PC-9 (cell line): ENCODE data around the gene DES.

Experiments used
- CTCF ChIP-seq: fragments of 200-600 bp; sonication (generic); conservative IDR thresholded peaks from 2 replicates; pipeline ENCODE4 v1.6.1; 2017; ENCODE audit warnings: mixed run types, antibody characterized with exemption, mild to moderate bottlenecking, moderate library complexity
- EZH2 ChIP-seq: fragments of 200-600 bp; sonication (generic); IDR thresholded peaks from 2 replicates; pipeline ENCODE4 v1.8.0; 2017; ENCODE audit warnings: antibody characterized with exemption, low read depth

DNA sequence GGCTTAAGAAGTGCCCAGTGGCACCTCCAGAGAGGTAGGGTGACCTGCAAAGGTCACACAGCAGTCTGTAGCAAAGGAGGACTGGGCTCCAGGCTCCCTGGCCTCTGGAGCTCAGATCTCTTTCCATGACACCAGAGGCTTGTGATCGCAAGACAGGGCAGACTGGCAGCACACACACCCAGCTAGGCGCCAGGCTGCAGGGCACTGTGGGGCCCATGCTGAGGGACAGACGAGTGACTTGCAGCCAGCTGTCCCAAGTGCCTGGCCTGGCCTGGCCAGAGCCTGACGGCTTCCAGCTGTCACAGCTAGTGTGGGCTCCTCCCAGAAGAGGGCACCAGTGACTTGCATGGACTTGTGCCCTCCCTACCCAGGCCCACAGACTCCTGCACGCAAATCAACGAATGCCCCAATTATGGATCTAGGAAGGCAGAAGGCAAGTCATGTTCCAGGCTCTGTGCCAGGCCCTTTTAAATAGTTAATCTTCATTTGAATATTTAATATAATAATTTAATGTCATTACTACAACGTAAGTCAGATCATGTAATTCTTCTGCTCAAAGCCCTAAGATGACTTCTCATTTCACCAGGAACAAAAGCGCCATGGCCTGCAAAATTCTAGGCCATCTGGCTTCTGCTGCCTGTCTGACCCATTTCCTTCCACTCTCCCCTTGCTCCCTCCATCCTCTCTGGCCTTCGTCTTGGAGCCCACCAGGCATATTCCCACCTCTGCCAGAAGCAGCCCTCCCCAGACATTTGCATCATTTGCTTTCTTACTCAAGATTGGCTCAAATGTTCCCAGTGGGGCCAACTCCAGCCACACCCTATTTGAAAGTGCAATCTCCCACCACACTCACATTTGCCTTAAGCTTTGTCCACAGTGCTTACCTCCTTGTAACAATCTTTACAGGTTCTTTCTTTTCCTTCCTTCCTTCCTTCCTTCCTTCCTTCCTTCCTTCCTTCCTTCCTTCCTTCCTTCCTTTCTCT, 12.7 kb downstream of the DES start:
- TF ChIP-seq CTCF: peak; percentile 37; the same call in 1 of the 2 replicates
- no peak for TF ChIP-seq EZH2
